ENCODE measurements around the gene IGSF23.
"Not testable (repeated sequence)": the region's sequence is repeated elsewhere in the genome, so short reads cannot be mapped to it uniquely, and the experiment has no call there.

IGSF23 gene

GRCh38 chr19:44670027-44670426 is 56.7 kb downstream of the IGSF23 start:
- not testable (repeated sequence) for DNase-seq

GRCh38 chr19:44671400-44671799 is 58.0 kb downstream of the IGSF23 start, which contains the start of gene CEACAM19:
CEACAM19 (plus strand) TSS chr19:44671482; CDS start chr19:44671932, 450 bp downstream.
- DNase-seq = no peak

- no peak for DNase-seq
Observed at GRCh38 chr19:44672226-44672625, 58.9 kb downstream of the IGSF23 start.

- DNase-seq = no peak
Observed at GRCh38 chr19:44673510-44673909, 60.1 kb downstream of the IGSF23 start.

- no peak for DNase-seq
Observed at GRCh38 chr19:44675521-44675920, 62.2 kb downstream of the IGSF23 start.

GRCh38 chr19:44677019-44677811 is 63.9 kb downstream of the IGSF23 start:
- DNase-seq = peak; percentile 84

- DNase-seq = no peak
Observed at GRCh38 chr19:44680536-44680935, 67.2 kb downstream of the IGSF23 start.

- DNase-seq = no peak
Observed at GRCh38 chr19:44681992-44682790, 68.8 kb downstream of the IGSF23 start.

GRCh38 chr19:44682807-44683206 is 69.4 kb downstream of the IGSF23 start:
- no peak for DNase-seq

- no peak for DNase-seq
Observed at GRCh38 chr19:44683434-44684210, 70.3 kb downstream of the IGSF23 start.

- DNase-seq = not testable (repeated sequence)
Observed at GRCh38 chr19:44684396-44684795, 71.0 kb downstream of the IGSF23 start.

GRCh38 chr19:44684892-44685863 is 71.8 kb downstream of the IGSF23 start:
- DNase-seq = peak; percentile 40

GRCh38 chr19:44685877-44686276 is 72.5 kb downstream of the IGSF23 start:
- no peak for DNase-seq
